ENCODE data around the gene NANOS3.

NANOS3 gene

DNA sequence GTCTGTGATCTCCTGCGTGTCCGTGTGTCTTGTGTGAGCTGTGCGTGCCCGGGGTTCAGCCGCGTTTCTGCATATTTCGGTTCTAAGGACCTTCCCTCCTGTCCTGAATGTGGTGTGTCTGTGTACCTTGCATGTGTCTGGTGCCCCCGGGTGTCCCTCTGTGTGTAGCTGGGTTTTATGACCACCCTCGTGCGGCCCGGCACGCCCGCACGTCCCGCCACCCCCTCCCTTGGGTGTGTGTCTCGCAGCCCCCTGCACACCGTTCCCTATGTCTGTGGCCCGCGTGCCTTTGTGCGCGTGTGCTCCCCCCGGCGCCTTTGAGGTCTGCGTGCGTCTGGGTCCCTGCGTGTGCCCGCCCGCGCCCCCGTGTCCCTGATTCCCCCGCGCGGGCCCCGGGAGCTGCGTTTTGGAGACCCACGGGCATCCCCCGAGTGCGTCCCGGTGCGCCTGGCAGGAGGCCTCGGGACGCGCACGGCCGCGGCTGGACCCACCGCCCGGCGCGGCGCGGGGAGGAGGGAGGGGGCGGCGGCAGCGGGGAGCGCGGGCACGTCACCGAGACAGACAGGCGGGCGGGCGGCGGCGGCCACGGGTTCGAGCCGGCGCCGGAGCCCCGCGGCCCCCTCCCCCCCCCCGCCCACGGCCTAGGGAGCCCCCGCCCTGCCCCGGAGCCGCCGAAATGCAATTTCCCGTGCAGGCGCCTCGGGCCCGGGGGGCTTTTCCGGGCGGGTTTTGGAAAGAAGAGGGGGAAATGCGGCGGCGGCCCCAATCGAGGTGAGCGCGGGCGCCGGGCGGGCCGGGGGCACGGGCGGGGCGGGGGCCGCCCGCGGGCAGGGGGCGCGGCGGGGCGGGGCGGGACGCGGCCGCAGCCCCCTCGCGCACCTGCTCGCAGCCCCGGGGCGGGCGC is 12.0 kb upstream of the NANOS3 start:
- DNase-seq, result peak; percentile 20

DNA sequence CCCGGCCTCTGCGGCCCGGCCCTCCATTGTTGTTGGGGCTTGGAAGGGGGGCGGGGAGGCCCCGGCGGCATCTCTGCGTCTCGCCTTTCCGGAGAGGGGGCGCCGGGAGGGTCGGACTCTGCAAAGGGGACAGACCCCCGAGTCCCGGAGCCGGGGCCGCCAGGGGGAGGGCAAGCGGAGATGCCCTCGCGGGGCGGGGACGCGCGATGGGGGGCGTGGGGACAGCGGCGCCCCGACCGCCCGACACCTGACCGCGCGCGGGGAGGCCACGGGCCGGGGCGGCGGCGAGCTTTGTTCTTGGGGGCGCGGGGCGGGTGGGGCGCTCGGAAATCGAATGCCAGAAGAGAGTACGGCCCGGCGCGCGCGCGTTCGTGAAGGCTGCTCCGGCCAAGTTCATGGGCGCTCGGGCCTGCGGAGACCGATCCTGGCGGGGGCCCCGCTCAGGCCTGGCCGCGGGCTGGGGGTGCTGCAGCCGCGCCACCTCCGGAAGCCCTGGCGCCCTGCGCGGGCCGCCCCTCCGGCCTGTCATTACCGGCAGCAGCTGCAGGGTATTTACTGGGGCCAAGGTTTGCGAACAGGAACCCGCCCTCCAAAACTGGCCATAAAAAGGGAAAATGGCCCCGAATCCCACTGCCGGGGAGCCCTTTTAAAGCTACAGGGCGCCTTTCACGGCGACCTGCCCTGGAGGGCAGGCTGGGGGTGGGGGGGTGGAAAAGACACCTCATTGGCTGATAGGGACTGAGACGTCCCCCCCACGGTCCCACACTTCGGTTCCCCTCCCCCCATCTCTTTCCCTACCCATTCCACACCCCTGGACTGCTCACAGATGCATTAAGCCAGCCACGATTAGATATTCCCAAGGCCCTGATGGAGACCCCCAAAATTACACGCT is 11.1 kb upstream of the NANOS3 start:
- DNase-seq, result peak; percentile 29

GRCh38 chr19:13866463-13867046 is 10.4 kb upstream of the NANOS3 start:
- no peak for DNase-seq

DNA sequence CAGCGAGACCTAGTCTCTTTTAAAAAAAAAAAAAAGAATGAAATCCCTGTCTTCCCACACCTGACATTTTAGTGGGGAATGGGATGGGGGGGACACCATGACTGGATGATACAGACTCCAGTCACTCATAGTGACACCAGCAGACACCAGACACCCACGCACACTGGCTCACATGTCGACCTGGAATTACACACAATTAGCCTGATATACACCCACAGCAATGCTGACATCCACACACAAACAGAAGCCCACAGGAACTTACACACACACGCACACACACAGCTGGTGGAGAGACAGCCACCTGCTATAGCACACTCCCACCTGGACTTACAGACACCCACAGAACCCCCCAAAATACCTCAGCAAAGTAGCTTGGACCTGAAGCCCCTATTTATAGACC is 8.3 kb upstream of the NANOS3 start:
- no peak for DNase-seq

DNA sequence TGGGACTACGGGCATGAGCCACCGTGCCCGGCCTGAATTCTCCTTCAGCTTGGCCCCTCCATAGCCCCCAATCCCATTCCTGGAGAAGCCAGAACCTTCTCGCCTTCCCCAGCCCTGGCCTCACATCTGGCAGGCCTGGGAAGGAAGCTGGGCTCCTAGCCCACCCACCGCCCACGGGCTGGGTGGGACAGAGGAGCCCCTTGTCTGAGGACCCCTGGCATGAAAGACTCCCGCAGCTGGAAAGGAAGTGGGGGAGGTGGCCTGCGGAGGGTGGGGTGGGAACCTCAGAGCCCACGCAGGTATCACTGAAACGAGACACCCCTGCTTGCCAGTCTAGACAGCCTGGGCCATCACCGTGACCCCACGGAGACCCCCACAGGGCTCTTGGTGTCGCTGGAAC is 7.7 kb upstream of the NANOS3 start:
- DNase-seq, result no peak

DNA sequence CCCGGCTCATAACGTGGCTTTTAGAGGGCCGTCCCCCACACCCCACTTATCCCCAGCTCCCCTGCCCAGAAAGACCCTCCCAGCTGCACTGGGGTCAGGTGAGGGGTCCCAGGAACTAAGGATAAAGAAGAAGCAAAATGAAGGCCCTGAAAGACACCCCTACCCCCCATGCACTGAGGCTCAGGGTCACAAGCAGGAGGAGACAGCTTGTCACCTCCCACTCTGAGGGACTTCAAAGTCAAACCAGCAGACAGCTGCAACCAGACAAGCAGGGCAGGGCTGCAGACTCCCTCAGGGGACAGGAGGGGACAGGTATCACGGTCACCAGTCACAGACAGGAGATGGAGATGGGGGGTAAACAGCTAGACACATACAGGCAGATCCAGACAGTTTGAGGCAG is 6.1 kb upstream of the NANOS3 start:
- no peak for DNase-seq

DNA sequence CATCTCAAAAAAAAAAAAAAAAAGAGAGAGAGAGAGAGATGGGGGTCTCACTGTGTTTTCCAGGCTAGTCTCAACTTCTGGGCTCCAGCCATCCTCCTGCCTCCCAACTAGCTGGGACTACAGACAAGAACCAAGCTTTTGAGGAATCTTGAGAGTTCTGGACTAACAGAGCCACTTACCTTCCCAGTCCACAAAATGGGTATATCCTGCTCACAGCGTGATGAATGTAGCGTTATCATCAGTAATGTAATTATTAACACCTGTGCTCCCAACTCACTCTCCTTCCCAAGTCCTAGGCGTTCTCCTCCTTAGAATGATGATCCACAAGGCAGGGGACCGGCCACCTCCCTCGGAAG is 4.6 kb upstream of the NANOS3 start:
- DNase-seq, result no peak

DNA sequence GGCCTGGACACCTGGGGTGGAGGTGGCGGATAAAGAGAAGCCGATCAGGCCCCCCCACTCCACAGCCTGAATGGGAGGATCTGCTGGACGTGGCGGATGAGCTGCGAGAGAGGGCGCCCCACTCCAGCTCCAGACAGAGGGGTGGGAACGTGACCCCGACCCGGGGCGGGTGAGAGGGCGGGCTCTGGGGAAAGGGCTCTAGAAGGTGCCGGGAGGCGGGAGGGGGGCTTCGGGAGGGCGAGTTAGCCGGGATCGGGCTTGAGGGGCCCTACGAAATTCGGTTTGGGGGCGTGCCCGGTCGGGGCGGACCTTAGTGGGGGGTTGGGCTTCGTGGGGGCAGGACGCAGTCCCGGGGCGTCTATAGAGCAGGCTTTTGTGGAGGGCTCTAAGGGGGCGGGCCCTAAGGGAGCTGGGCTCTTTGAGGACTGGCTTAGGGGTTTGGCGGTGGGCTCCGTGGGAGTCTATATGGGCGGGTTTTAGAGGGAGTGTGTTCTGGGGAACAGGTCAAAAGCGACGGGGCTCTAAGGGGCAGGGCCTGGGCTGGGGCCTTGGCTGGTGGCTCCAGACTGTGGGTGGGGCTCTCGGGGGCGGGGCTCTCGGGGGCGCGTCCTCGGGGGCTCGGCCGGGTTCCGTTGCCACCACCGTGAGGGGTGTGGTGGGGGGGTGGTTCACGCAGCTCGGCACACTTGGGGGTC is 4.1 kb upstream of the NANOS3 start:
- DNase-seq, result peak; percentile 42

- no peak for DNase-seq
Observed at GRCh38 chr19:13873834-13874515, 3.0 kb upstream of the NANOS3 start.

DNA sequence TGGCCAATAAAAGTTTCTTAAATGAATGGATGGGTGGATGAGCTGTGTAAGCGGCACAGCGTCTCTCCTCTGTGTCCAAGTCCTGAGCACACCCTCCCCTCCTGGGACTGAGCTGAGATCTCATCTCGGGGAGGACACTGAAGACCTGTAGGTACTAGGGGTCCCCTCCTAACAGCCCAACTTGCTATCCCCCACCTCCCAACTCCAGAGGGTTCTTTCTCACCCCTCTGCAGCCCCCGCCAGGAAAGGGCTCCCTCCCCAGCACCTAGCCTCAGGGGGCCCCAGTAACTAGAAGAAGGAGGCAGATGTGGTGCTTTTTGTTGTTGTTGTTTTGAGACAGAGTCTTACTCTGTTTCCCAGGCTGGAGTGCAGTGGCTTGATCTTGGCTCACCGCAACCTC is 1.1 kb upstream of the NANOS3 start:
- DNase-seq, result no peak

GRCh38 chr19:13877303-13877702 is 369 bp downstream of the NANOS3 start:
- DNase-seq, result no peak

- peak; percentile 99 for DNase-seq
Observed at GRCh38 chr19:13880059-13881043, 3.4 kb downstream of the NANOS3 start.

DNA sequence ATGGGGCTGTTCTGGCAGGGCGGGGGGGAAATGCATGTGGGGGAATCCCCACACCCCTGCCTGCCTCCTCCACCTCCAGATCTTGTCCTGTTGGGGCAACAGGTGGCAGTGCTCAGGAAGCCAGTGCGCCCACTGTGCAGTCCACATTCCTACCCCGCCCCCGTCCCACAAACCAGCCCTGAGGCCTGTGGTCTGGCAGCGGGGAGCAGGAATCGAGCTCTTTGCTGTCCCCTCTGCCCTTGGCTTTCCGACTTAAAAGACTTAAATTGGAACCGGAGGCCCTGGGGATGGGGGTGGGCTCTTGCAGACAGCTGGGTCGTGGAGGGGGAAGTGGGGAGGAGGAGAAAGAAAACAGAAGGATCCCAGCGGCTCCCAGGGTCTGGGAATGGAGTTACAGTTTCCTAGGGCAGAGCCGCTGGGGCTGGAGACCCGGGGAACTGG is 4.3 kb downstream of the NANOS3 start:
- peak; percentile 41 for DNase-seq

DNA sequence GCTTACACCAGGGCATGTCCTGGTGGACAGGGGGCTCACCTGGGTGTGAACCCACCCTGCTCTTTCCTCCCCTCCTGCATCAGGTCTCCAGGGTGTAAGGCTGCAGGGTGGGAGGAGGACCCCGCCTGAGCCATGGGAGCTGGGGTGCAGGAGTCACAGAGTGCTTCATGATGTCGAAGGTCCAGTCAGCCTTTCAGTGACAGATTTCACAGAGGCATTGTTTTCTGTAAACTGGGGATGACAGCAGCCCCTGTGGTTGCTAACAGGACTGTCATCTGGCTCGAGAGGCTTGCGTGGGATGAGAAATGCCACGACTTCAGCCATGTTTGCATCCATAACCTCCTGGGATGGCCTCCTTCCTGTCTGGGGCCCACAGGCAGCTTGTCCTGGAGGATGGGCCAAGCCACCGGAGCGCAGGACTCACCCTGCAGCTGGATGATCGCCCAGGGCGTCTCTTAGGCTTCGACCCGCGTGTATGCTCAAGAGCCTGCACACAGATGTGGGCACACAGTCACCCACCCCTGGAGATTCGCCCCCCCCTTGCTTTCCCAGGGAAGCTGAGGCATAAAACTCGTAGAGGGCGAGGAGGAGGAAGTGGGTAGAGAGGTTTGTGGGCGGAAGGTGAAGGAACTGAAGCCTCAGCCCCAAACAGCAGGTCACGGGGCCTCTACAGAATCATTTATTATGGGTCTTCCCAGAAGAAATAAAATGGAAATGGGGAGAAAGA is 4.9 kb downstream of the NANOS3 start:
- peak; percentile 54 for DNase-seq

- DNase-seq, result no peak
Observed at GRCh38 chr19:13882419-13882795, 5.5 kb downstream of the NANOS3 start.

DNA sequence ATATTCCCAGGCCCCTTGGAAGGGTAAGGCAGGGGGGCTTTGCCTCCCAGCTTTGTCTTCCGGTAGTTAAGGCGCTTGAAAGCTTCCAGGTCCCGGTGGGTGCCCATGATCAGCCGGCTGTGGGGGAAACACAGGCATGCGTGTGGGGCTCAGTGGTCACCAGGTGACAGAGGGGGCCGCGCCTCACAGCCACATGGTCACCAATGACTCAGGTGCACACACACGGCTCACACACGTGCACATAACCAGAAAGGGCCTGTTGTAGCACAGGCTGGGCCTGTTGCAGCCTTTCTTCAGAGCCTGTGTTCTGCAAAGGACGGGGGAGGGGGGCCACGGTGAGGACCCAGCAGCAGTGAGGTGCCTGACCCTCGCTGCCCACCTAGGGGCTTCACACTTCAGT is 5.9 kb downstream of the NANOS3 start:
- DNase-seq, result no peak

DNA sequence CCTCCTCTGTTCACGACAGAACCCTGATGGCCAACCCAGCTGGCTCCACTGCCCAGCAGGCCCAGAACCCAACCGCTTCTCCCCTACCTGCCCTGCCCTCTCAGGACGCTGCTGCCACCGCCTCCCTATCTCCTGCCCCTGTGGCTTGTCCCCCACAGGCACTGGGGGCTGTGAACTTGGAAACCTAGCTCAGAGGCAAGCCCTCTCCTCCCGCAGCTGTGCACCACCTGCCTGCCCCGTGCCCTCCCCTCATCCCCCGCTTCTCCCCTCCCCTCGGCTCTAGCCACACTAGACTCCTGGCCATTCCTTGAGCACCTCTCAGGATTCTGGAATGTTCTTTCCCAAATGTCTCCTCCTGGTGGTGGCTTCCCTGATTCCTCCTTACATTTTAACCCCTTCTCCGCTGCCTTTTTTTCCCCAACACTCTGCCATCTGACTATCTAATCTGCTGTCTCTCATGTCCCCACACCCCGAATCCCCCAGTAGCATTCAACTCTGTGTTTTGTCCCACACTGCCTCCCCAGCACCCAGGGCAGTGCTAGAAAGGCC is 6.7 kb downstream of the NANOS3 start:
- no peak for DNase-seq

DNA sequence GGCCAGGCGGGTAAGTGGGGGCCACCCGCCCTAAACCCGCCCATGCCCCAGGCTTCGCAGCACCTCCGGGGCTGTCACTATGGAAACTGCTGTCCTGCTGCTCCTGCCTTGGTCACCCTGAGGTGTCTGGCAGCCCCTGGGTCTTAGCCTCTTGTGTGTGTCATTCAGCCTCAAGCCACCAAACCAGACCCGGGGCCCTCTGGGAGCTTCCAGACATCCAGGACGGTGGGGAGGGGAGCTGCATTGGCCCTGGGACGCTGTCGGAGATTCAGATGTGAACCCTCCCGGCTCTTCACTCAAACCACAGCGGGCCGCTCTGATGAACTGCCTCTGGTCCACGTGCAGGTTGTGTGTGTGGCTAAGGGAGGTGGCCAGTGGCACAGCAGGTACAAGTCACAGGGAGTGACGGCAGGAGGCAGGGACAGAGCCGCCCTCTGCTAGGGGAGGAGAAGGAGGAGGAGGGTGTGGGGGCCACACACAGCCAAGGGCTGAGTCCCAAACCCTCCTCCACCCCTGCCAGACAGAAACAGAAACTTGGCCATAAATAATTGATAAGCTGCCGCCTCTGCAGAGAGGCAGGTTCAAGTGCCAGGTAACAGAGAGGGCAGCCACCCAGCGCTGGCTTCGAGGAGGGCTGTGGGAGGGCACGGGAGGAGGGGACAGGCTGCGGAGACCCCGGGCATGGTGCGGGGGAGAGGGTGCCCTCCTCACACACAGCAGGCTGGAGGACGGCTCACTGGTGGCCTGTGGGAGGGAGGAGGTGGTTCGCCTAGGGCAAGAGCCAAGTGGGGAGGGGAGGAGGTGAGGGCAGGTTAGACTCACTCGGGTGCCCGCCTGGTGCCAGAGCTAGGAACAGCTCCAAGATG is 8.0 kb downstream of the NANOS3 start:
- no peak for DNase-seq

DNA sequence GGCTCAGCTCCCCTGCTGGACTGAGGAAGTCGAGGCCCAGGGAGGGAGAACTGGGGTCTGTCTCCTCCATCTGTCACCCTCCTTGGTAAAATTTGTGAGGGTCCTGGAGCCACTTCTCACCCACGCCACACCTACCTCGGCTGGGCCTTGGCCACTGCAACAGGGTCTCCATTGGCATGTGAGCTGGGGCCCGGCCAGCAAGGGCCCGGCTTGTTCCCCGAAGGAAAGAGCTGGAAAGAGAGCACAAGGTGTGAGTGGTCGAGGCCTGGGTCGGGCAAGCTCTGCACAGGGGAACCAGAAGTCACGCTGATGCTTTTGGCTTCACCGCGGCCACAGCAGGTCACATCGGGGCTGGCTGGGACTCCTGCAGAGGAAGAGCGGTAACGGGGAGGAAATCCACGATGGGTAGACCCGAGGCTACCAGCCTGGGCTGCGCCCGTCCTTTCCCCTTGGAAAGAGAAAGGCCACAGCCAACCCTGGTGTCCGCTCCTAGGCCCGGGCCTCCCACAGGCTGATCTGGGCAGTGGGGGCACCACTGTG is 9.0 kb downstream of the NANOS3 start:
- DNase-seq, result no peak
